ENCODE measurements around the gene ASB13. TPM values are rescaled to one million over a fixed set of nuclear protein-coding genes. Genes with fewer than 3 reads are reported as not detected.

The ASB13 gene
- polyA plus RNA-seq, 3 donors = 11.9 to 40.9 (median 13.5) TPM

- WGBS, 3 donors = 58 to 73% (median 66%) methylated on average over 9 of the region's 9 CpGs
- H3K27ac ChIP-seq (ENCODE audit: low read depth, low read length) = no peak overlapping the region
Measured at GRCh38 chr10:5678397-5679036, 12.1 kb upstream of the ASB13 start.

DNA sequence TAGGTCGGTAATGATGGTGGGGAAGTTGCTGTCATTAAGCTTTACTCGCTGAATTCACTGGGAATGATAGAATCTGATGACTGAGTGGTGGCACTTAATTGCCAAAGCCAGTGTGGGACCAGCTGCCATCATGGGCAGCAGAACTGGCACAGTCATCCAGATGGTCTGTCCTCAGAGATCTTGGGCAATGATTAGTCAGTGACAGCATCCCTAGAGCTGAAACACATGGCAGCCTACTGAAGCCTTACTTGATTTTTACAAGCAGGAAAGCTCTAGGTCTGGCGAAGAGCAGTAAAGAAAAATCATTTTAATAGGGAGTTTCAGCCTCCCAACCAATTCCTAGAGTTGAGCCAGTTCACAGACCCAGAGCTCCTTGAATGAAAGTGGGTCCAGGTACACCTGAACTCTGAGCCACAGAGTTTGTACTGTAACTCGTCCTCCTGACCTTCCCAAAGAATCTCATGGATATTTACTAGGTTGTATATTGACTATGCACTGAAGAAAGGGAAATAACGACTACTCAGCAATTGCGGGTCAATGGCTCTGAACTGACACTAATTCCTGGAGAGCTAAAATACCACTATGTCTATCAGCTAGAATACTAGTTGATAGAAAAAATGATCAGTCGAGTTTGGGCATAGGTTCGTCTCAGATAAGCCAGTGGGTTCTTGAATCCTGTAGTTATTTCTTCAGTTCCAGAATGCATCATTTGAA lies 4.4 kb upstream of the ASB13 start:
- 57 to 83% (median 73%) methylated on average over 8 of the region's 8 CpGs for WGBS, 3 donors
- H3K27ac ChIP-seq (ENCODE audit: low read depth, low read length) = no peak overlapping the region

DNA sequence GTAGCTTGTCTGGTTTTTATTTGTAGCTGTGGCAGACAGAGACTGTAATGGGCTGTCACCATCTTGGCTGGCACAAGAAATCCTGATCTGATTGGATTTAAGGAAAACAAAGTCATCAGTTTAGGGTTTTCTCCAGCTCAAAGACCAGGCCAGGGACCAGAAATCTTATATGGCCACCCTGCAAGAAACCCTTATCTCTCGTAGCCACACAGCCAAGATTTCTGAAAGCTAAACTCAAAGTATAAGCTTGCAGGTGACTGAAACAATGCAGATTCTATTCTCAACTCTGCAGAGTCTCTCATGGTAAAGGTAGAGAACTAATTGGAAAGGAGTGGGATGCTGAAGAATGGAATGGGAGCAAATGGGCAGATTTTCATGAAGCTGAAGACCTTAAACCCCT lies 3.2 kb upstream of the ASB13 start:
- 77 to 98% (median 94%) methylated on average over 1 of the region's 1 CpG for whole genome bisulfite sequencing, 3 donors
- H3K27ac ChIP-seq (ENCODE audit: low read depth, low read length) = no peak overlapping the region

DNA sequence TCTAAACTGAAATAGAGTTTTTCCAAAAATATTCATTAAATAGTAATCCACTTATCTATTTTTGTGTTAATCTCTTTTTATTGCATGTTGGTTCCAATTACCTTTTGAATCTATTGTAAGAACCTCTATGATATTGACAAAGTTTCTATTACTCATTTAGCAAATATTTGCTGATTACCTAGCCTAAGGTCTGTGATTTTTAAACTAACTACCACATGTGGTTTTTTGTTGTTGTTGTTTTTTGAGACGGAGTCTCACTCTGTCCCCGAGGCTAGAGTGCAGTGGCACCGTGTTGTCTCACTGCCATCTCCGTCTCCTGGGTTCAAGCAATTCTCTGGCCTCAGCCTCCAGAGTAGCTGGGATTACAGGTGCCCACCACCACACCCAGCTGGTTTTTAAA lies 2.0 kb upstream of the ASB13 start:
- H3K27ac ChIP-seq (ENCODE audit: low read depth, low read length) = no peak overlapping the region
- WGBS, 3 donors = 49 to 94% (median 84%) methylated on average over 4 of the region's 4 CpGs

DNA sequence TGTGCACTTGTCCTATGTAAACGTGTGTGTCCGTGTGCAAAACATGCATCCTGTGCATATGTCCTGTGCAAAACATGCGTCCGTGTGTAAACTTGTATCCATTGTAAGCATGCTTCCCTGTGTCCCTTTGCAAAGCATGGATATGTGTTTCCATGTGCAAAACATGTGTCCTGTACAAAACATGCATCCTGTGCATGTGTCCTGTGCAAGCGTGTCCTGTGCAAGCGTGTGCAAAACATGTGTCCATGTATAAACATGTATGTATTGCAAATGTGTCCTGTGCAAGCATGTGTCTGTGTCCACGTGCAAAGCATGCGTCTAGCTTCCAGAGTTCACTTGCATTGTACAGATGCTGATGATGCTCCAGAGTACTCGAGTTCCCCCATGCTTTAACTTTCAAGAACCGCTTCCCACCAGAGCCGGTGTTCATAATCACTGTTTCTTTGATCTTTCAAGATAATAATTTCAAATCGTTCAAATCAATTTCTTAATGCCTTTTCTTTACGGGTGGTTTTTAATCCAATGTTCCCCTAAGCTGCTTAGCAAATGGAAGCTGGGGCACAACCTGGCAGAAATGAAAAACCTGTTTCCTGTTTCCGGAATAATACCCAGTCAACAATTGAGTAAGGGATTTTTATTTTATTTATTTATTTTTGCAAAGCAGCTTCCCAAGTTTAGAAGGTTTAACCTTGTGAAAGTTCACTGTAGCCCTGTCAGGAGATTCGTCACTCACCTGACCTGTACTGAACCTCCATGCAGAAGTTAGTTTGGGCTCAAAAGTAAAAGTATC lies 641 bp upstream of the ASB13 start:
- H3K27ac ChIP-seq (ENCODE audit: low read depth, low read length) = no peak overlapping the region
- 30 to 33% (median 33%) methylated on average over 15 of the region's 15 CpGs for WGBS, 3 donors

GRCh38 chr10:5665373-5666007 lies 905 bp downstream of the ASB13 start:
- WGBS, 3 donors = 20 to 21% (median 21%) methylated on average over 9 of the region's 9 CpGs
- H3K27ac ChIP-seq (ENCODE audit: low read depth, low read length) = no peak overlapping the region

- H3K27ac ChIP-seq (ENCODE audit: low read depth, low read length) = no peak overlapping the region
- 70 to 78% (median 76%) methylated on average over 12 of the region's 12 CpGs for WGBS, 3 donors
Measured at GRCh38 chr10:5663692-5664427, 2.5 kb downstream of the ASB13 start.

DNA sequence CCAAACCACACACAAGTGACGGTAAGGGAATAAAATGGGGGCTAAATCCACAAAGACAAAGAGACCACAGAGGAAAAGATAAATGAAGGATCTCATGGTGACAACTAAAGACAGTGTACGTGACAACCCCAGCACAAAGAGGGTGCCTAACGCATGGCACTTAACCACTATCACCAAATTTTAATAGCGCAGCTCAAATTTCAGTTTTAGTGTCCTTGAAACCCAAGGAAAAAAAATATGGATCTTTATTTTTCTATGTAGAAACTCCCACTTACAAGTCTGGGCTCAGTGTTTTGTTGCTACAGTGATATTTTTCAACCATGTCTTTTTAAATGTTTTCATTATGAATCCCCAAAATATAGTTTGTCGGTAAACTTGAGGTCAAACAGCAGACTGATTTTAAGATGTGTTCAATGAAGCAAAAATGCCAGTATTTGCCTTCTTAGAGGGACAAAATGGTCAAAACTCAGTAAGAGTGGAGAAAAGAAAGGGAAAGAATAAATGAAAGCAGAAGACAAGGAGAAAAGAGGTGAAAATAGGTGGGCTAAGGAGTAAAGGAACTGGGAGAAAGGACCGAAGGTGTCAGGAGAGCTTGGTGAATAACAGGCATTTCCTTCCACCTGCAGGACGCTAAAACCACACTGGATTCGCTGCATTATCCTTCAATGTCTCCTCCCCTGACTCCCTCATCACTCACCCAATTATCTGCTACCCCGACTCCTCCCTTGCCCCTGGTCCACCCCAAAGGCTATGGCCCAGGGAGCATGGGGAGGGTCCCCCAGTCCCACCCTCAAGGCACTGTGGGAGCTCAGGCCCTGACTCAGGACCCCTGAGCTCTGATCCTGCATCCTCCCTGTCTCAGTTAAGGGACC lies 3.5 kb downstream of the ASB13 start:
- H3K27ac ChIP-seq (ENCODE audit: low read depth, low read length) = no peak overlapping the region
- WGBS, 3 donors = 83 to 86% (median 85%) methylated on average over 9 of the region's 9 CpGs

GRCh38 chr10:5661043-5661442 lies 5.4 kb downstream of the ASB13 start:
- H3K27ac ChIP-seq (ENCODE audit: low read depth, low read length) = no peak overlapping the region
- WGBS, 3 donors = 86 to 90% (median 89%) methylated on average over 6 of the region's 6 CpGs

- H3K27ac ChIP-seq (ENCODE audit: low read depth, low read length) = no peak overlapping the region
- WGBS, 3 donors = 54 to 62% (median 58%) methylated on average over 16 of the region's 16 CpGs
Measured at GRCh38 chr10:5659702-5660528, 6.5 kb downstream of the ASB13 start.

GRCh38 chr10:5658871-5659618 lies 7.3 kb downstream of the ASB13 start:
- 87 to 90% (median 88%) methylated on average over 20 of the region's 20 CpGs for WGBS, 3 donors
- H3K27ac ChIP-seq (ENCODE audit: low read depth, low read length) = no peak overlapping the region

GRCh38 chr10:5656737-5657579 lies 9.4 kb downstream of the ASB13 start:
- no peak overlapping the region for H3K27ac ChIP-seq (ENCODE audit: low read depth, low read length)
- WGBS, 3 donors = 78 to 91% (median 89%) methylated on average over 8 of the region's 8 CpGs

DNA sequence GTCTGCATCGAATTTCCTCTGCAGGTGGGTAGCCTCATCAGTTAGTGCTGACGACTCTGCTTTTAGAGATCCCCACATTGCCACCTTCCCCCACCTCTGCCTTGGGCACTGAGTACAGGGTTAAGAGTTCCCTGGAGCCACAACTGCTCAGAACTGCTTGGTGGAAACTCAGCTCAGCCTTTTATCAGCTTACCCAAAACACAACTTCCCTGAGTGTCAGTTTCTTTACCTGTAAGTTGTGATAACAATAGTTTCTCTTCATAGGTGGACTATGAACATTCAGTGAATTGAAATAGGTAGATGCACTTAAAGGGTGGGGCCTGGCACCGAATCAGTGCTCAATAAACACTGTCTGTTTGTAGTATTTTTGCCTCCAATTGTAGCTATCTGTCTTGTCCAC lies 11.3 kb downstream of the ASB13 start:
- WGBS, 3 donors = 65 to 78% (median 68%) methylated on average over 3 of the region's 3 CpGs
- H3K27ac ChIP-seq (ENCODE audit: low read depth, low read length) = no peak overlapping the region

- no peak overlapping the region for H3K27ac ChIP-seq (ENCODE audit: low read depth, low read length)
- WGBS, 3 donors = 81 to 94% (median 86%) methylated on average over 10 of the region's 10 CpGs
Measured at GRCh38 chr10:5654218-5654755, 12.1 kb downstream of the ASB13 start.

DNA sequence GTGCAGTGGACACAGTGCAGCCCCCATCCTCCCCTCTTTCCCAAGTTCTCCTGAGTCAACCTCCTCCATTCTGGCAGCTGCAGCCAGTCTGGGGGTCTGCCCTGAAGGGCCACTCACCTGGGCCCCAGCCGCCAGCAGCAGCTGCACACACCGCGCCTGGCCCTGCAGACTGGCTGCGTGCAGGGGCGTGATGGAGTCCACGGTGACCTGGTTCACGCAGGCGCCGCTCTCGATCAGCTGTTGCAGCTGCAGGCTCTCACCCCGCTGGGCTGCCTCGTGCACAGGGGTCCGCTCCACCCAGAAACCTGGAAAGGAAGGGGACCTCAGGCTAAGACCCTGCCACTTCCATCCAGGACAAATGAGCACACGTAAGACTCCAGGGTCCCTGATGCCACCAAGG lies 13.6 kb downstream of the ASB13 start:
- 97% methylated on average over 14 of the region's 14 CpGs for WGBS, 3 donors
- H3K27ac ChIP-seq (ENCODE audit: low read depth, low read length) = no peak overlapping the region
